Thyroid gland (tissue), 4 donors: ENCODE data around the gene GPHA2.

ENCODE experiments used
- CTCF ChIP-seq, 6 experiments: fragments of 200-600 bp in 3 of 6; fragments of 450-650 bp in 3 of 6; sonication (generic) in 3 of 6; IDR thresholded peaks; one replicate each; pipeline ENCODE4 v1.5.1; 2016 to 2019; ENCODE audit warnings: antibody characterized with exemption in 6 of 6, mild to moderate bottlenecking in 2 of 6, inconsistent platforms in 1 of 6, moderate library complexity in 1 of 6
- POLR2A ChIP-seq, 2 donors: fragments of 450-650 bp; IDR thresholded peaks; one replicate each; pipeline ENCODE4 v1.6.1; 2017; ENCODE audit warnings: antibody characterized with exemption in 2 of 2, mild to moderate bottlenecking in 2 of 2, moderate library complexity in 1 of 2

GRCh38 chr11:64908766-64909165 is 26.9 kb downstream of the GPHA2 start:
- no peak for TF ChIP-seq CTCF (IDR thresholded peaks at IDR 0.05)
- no peak for TF ChIP-seq POLR2A (IDR thresholded peaks at IDR 0.05)
